HG03571 (cell line): ENCODE measurements around the gene KPNA5.
"Not testable (repeated sequence)": the region's sequence is repeated elsewhere in the genome, so short reads cannot be mapped to it uniquely, and the experiment has no call there.

Experiments used
- ATAC-seq: cut with Tn5 transposase; IDR thresholded peaks from one replicate; pipeline ENCODE4 v1.9.1; 2021; ENCODE audit not compliant: unreplicated experiment

The KPNA5 gene

GRCh38 chr6:116697480-116697879, 16.5 kb downstream of the KPNA5 start:
- no peak for ATAC-seq

- ATAC-seq, result not testable (repeated sequence)
Measured at GRCh38 chr6:116703888-116704287, 22.9 kb downstream of the KPNA5 start.

GRCh38 chr6:116705917-116706316, 24.9 kb downstream of the KPNA5 start:
- no peak for ATAC-seq

- no peak for ATAC-seq
Measured at GRCh38 chr6:116714296-116714695, 33.3 kb downstream of the KPNA5 start.

- ATAC-seq, result no peak
Measured at GRCh38 chr6:116714761-116715160, 33.8 kb downstream of the KPNA5 start.

GRCh38 chr6:116726947-116727346, 45.9 kb downstream of the KPNA5 start:
- ATAC-seq, result no peak

- no peak for ATAC-seq
Measured at GRCh38 chr6:116730513-116730912, 49.5 kb downstream of the KPNA5 start.

- ATAC-seq, result no peak
Measured at GRCh38 chr6:116737004-116737403, 56.0 kb downstream of the KPNA5 start.

- not testable (repeated sequence) for ATAC-seq
Measured at GRCh38 chr6:116740486-116740885, 59.5 kb downstream of the KPNA5 start.

- ATAC-seq, result no peak
Measured at GRCh38 chr6:116741571-116741970, 60.6 kb downstream of the KPNA5 start.

- no peak for ATAC-seq
Measured at GRCh38 chr6:116745176-116745575, 64.2 kb downstream of the KPNA5 start.

- ATAC-seq, result no peak
Measured at GRCh38 chr6:116761779-116762178, 80.8 kb downstream of the KPNA5 start.

GRCh38 chr6:116762235-116762634, 81.2 kb downstream of the KPNA5 start:
- no peak for ATAC-seq

GRCh38 chr6:116763048-116763447, 82.0 kb downstream of the KPNA5 start:
- ATAC-seq, result no peak

GRCh38 chr6:116763906-116764628, 83.1 kb downstream of the KPNA5 start:
- no peak for ATAC-seq

GRCh38 chr6:116764629-116764960, 83.6 kb downstream of the KPNA5 start:
- no peak for ATAC-seq

- ATAC-seq, result no peak
Measured at GRCh38 chr6:116764961-116765841, 84.2 kb downstream of the KPNA5 start, which contains the start of gene FAM162B. TSS of gene FAM162B (minus strand) at chr6:116765719. CDS start at chr6:116765576, 143 bp downstream.

- ATAC-seq, result no peak
Measured at GRCh38 chr6:116766506-116767176, 85.6 kb downstream of the KPNA5 start.

- no peak for ATAC-seq
Measured at GRCh38 chr6:116767715-116768114, 86.7 kb downstream of the KPNA5 start.

- ATAC-seq, result no peak
Measured at GRCh38 chr6:116772450-116772849, 91.4 kb downstream of the KPNA5 start.

GRCh38 chr6:116773886-116774285, 92.9 kb downstream of the KPNA5 start:
- ATAC-seq, result no peak
